GM03348 (cell line): ENCODE measurements around the gene DOC2B.
"Not testable (repeated sequence)": the region's sequence is repeated elsewhere in the genome, so short reads cannot be mapped to it uniquely, and the experiment has no call there.

Experiments
- DNase-seq: peaks from one replicate; pipeline ENCODE4 v3.0.0; 2012; ENCODE audit warnings: low spot score

The DOC2B gene

GRCh38 chr17:181245-182049 lies at the start of gene DOC2B:
DOC2B (minus strand) TSS chr17:181650; CDS start chr17:181479, 171 bp downstream.
- DNase-seq: peak; percentile 84

- DNase-seq: no peak
Measured at GRCh38 chr17:230395-230770, 48.9 kb upstream of the DOC2B start.

- no peak for DNase-seq
Measured at GRCh38 chr17:229709-230394, 48.4 kb upstream of the DOC2B start.

- no peak for DNase-seq
Measured at GRCh38 chr17:228951-229708, 47.7 kb upstream of the DOC2B start.

- DNase-seq: no peak
Measured at GRCh38 chr17:227946-228615, 46.6 kb upstream of the DOC2B start.

GRCh38 chr17:227078-227945 lies 45.9 kb upstream of the DOC2B start:
- DNase-seq: no peak

- DNase-seq: no peak
Measured at GRCh38 chr17:226108-227077, 44.9 kb upstream of the DOC2B start.

- DNase-seq: no peak
Measured at GRCh38 chr17:225551-225950, 44.1 kb upstream of the DOC2B start.

- not testable (repeated sequence) for DNase-seq
Measured at GRCh38 chr17:224576-224975, 43.1 kb upstream of the DOC2B start.

- DNase-seq: no peak
Measured at GRCh38 chr17:223723-224471, 42.4 kb upstream of the DOC2B start.

GRCh38 chr17:222172-222571 lies 40.7 kb upstream of the DOC2B start:
- peak; percentile 37 for DNase-seq

GRCh38 chr17:219696-220095 lies 38.2 kb upstream of the DOC2B start:
- DNase-seq: no peak

- no peak for DNase-seq
Measured at GRCh38 chr17:218432-219110, 37.1 kb upstream of the DOC2B start.

GRCh38 chr17:216625-217024 lies 35.2 kb upstream of the DOC2B start:
- no peak for DNase-seq

- DNase-seq: not testable (repeated sequence)
Measured at GRCh38 chr17:215563-216478, 34.4 kb upstream of the DOC2B start.

GRCh38 chr17:214881-215331 lies 33.5 kb upstream of the DOC2B start:
- no peak for DNase-seq

GRCh38 chr17:213286-214105 lies 32.0 kb upstream of the DOC2B start:
- DNase-seq: no peak
